Spleen (tissue), 7 donors: ENCODE results near the gene ST3GAL3.

Source experiments
- CTCF ChIP-seq, 11 experiments: fragments of 200-600 bp in 7 of 11; fragments of 450-650 bp in 4 of 11; sonication (generic) in 4 of 11; IDR thresholded peaks in 8 of 11; conservative IDR thresholded peaks in 3 of 11; 1 replicate in 7 of 11; 2 replicates in 4 of 11; pipeline versions ENCODE4 v1.4.0 to v1.8.0; 2016 to 2021; ENCODE audit warnings: antibody characterized with exemption in 11 of 11, inconsistent platforms in 4 of 11, mild to moderate bottlenecking in 1 of 11
- POLR2A ChIP-seq, 3 donors: fragments of 450-650 bp; IDR thresholded peaks; one replicate each; pipeline ENCODE4 v1.5.1; 2017; ENCODE audit warnings: antibody characterized with exemption in 3 of 3, mild to moderate bottlenecking in 1 of 3
- POLR2AphosphoS5 ChIP-seq, 3 donors: sonication (generic); formaldehyde crosslinking; IDR thresholded peaks; one replicate each; pipeline ENCODE4 v1.5.1; 2017; ENCODE audit warnings: antibody characterized with exemption in 3 of 3
- donor health status: DM: no; HTN: no; CAD: no; lungs with moderate emphysema.
- donor health status: DM: no; HTN: no; CAD: no.
- donor health status: DM: no; HTN: no; CAD: no.

DNA sequence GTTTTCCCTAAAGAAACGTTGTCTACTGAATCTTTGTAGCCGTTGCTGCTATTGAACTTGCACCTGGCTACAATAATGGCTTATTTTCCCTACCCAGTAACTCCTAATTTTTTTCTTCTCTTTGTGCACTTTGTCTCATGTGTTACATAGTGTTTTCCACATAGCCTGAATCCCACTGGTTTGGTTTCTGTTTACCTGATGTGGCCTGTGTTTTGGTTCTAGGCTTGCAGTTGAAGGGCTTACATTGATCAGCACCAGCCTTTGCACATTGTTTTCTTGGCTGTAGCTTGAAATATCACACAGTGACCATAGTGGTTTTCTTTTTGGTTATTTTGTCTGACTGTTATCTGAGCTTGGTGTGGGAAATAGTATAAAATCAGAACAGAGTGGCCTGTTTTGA lies 29.5 kb downstream of the ST3GAL3 start:
- no peak for TF ChIP-seq CTCF (IDR thresholded peaks at IDR 0.05 in 8 of 11, conservative IDR thresholded peaks at IDR 0.05 in 3 of 11)
- TF ChIP-seq POLR2A (IDR thresholded peaks at IDR 0.05) = no peak
- TF ChIP-seq POLR2AphosphoS5 (IDR thresholded peaks at IDR 0.05) = no peak
